ENCODE data around the gene SCUBE1.

The SCUBE1 gene

GRCh38 chr22:43249789-43250471 lies 93.2 kb downstream of the SCUBE1 start:
- H3K27me3 Mint-ChIP-seq (ENCODE audit: low read depth) = no peaks in the 10 kb centered on the region
- no peak overlapping the region for H3K27ac Mint-ChIP-seq
- H3K4me3 Mint-ChIP-seq = no peak overlapping the region
- no peaks in the 10 kb centered on the region for H3K36me3 Mint-ChIP-seq (ENCODE audit: low read depth)
- DNase-seq (ENCODE audit: low spot score) = no peak
- no peaks in the 10 kb centered on the region for H3K9me3 Mint-ChIP-seq
- H3K4me1 Mint-ChIP-seq (ENCODE audit: low read depth) = no peaks in the 10 kb centered on the region

GRCh38 chr22:43247546-43248260 lies 95.5 kb downstream of the SCUBE1 start:
- H3K27ac Mint-ChIP-seq = no peak overlapping the region
- H3K9me3 Mint-ChIP-seq = no peaks in the 10 kb centered on the region
- H3K36me3 Mint-ChIP-seq (ENCODE audit: low read depth) = no peaks in the 10 kb centered on the region
- no peaks in the 10 kb centered on the region for H3K27me3 Mint-ChIP-seq (ENCODE audit: low read depth)
- DNase-seq (ENCODE audit: low spot score) = no peak
- H3K4me1 Mint-ChIP-seq (ENCODE audit: low read depth) = no peaks in the 10 kb centered on the region
- H3K4me3 Mint-ChIP-seq = no peak overlapping the region

GRCh38 chr22:43246188-43246587 lies 97.0 kb downstream of the SCUBE1 start:
- no peak for DNase-seq (ENCODE audit: low spot score)
- H3K36me3 Mint-ChIP-seq (ENCODE audit: low read depth) = no peaks in the 10 kb centered on the region
- no peaks in the 10 kb centered on the region for H3K9me3 Mint-ChIP-seq
- H3K27me3 Mint-ChIP-seq (ENCODE audit: low read depth) = no peaks in the 10 kb centered on the region
- H3K4me3 Mint-ChIP-seq = no peak overlapping the region
- no peak overlapping the region for H3K27ac Mint-ChIP-seq
- no peaks in the 10 kb centered on the region for H3K4me1 Mint-ChIP-seq (ENCODE audit: low read depth)

GRCh38 chr22:43245717-43246116 lies 97.5 kb downstream of the SCUBE1 start:
- no peak for DNase-seq (ENCODE audit: low spot score)
- no peaks in the 10 kb centered on the region for H3K4me1 Mint-ChIP-seq (ENCODE audit: low read depth)
- no peak overlapping the region for H3K4me3 Mint-ChIP-seq
- H3K27me3 Mint-ChIP-seq (ENCODE audit: low read depth) = no peaks in the 10 kb centered on the region
- no peaks in the 10 kb centered on the region for H3K9me3 Mint-ChIP-seq
- H3K27ac Mint-ChIP-seq = no peak overlapping the region
- no peaks in the 10 kb centered on the region for H3K36me3 Mint-ChIP-seq (ENCODE audit: low read depth)

GRCh38 chr22:43244803-43245527 lies 98.2 kb downstream of the SCUBE1 start:
- H3K36me3 Mint-ChIP-seq (ENCODE audit: low read depth) = no peaks in the 10 kb centered on the region
- no peak overlapping the region for H3K27ac Mint-ChIP-seq
- no peaks in the 10 kb centered on the region for H3K4me1 Mint-ChIP-seq (ENCODE audit: low read depth)
- no peaks in the 10 kb centered on the region for H3K27me3 Mint-ChIP-seq (ENCODE audit: low read depth)
- no peak for DNase-seq (ENCODE audit: low spot score)
- no peak overlapping the region for H3K4me3 Mint-ChIP-seq
- no peaks in the 10 kb centered on the region for H3K9me3 Mint-ChIP-seq

GRCh38 chr22:43244402-43244801 lies 98.8 kb downstream of the SCUBE1 start:
- Mint-ChIP-seq H3K27me3 (ENCODE audit: low read depth) (peaks cover 2% of the 10 kb centered on the region), H3K4me3 (no peak overlapping the region), H3K36me3 (ENCODE audit: low read depth) (no peaks in the 10 kb centered on the region), H3K4me1 (ENCODE audit: low read depth) (no peaks in the 10 kb centered on the region), H3K9me3 (no peaks in the 10 kb centered on the region), H3K27ac (no peak overlapping the region)
- DNase-seq (ENCODE audit: low spot score) = no peak

GRCh38 chr22:43243324-43243723 lies 99.8 kb downstream of the SCUBE1 start:
- Mint-ChIP-seq H3K9me3 (no peaks in the 10 kb centered on the region), H3K4me3 (no peak overlapping the region), H3K27ac (no peak overlapping the region), H3K4me1 (ENCODE audit: low read depth) (no peaks in the 10 kb centered on the region), H3K36me3 (ENCODE audit: low read depth) (no peaks in the 10 kb centered on the region), H3K27me3 (ENCODE audit: low read depth) (peaks cover 5% of the 10 kb centered on the region)
- DNase-seq (ENCODE audit: low spot score) = no peak

GRCh38 chr22:43242627-43243026 lies 100.5 kb downstream of the SCUBE1 start:
- H3K27ac Mint-ChIP-seq = no peak overlapping the region
- no peak for DNase-seq (ENCODE audit: low spot score)
- H3K4me1 Mint-ChIP-seq (ENCODE audit: low read depth) = no peaks in the 10 kb centered on the region
- H3K27me3 Mint-ChIP-seq (ENCODE audit: low read depth) = peaks cover 5% of the 10 kb centered on the region
- no peaks in the 10 kb centered on the region for H3K9me3 Mint-ChIP-seq
- H3K4me3 Mint-ChIP-seq = no peak overlapping the region
- H3K36me3 Mint-ChIP-seq (ENCODE audit: low read depth) = no peaks in the 10 kb centered on the region

GRCh38 chr22:43241699-43242386 lies 101.3 kb downstream of the SCUBE1 start:
- Mint-ChIP-seq H3K4me1 (ENCODE audit: low read depth) (no peaks in the 10 kb centered on the region), H3K36me3 (ENCODE audit: low read depth) (no peaks in the 10 kb centered on the region), H3K27me3 (ENCODE audit: low read depth) (peaks cover 5% of the 10 kb centered on the region), H3K27ac (no peak overlapping the region), H3K9me3 (no peaks in the 10 kb centered on the region), H3K4me3 (no peak overlapping the region)
- DNase-seq (ENCODE audit: low spot score) = no peak

- DNase-seq (ENCODE audit: low spot score) = no peak
- no peaks in the 10 kb centered on the region for H3K36me3 Mint-ChIP-seq (ENCODE audit: low read depth)
- H3K27me3 Mint-ChIP-seq (ENCODE audit: low read depth) = peaks cover 5% of the 10 kb centered on the region
- H3K9me3 Mint-ChIP-seq = no peaks in the 10 kb centered on the region
- H3K27ac Mint-ChIP-seq = no peak overlapping the region
- H3K4me3 Mint-ChIP-seq = no peak overlapping the region
- H3K4me1 Mint-ChIP-seq (ENCODE audit: low read depth) = no peaks in the 10 kb centered on the region
Observed at GRCh38 chr22:43241138-43241597, 102.0 kb downstream of the SCUBE1 start.

GRCh38 chr22:43240614-43241013 lies 102.6 kb downstream of the SCUBE1 start:
- Mint-ChIP-seq H3K4me3 (no peak overlapping the region), H3K27me3 (ENCODE audit: low read depth) (peaks cover 5% of the 10 kb centered on the region), H3K27ac (no peak overlapping the region), H3K36me3 (ENCODE audit: low read depth) (no peaks in the 10 kb centered on the region), H3K9me3 (no peaks in the 10 kb centered on the region), H3K4me1 (ENCODE audit: low read depth) (no peaks in the 10 kb centered on the region)
- no peak for DNase-seq (ENCODE audit: low spot score)

GRCh38 chr22:43239956-43240355 lies 103.2 kb downstream of the SCUBE1 start:
- Mint-ChIP-seq H3K27ac (no peak overlapping the region), H3K4me3 (no peak overlapping the region), H3K9me3 (no peaks in the 10 kb centered on the region), H3K27me3 (ENCODE audit: low read depth) (peaks cover 5% of the 10 kb centered on the region), H3K36me3 (ENCODE audit: low read depth) (no peaks in the 10 kb centered on the region), H3K4me1 (ENCODE audit: low read depth) (no peaks in the 10 kb centered on the region)
- DNase-seq (ENCODE audit: low spot score) = no peak

GRCh38 chr22:43239193-43239780 lies 103.9 kb downstream of the SCUBE1 start:
- Mint-ChIP-seq H3K4me3 (no peak overlapping the region), H3K36me3 (ENCODE audit: low read depth) (no peaks in the 10 kb centered on the region), H3K27ac (no peak overlapping the region), H3K4me1 (ENCODE audit: low read depth) (no peaks in the 10 kb centered on the region), H3K27me3 (ENCODE audit: low read depth) (peaks cover 5% of the 10 kb centered on the region), H3K9me3 (no peaks in the 10 kb centered on the region)
- DNase-seq (ENCODE audit: low spot score) = no peak

Measured in T-helper 2 cell treated with Interferon-gamma antibody and Interleukin-4, amounts not matched to agents 5 μg/mL and 100 μg/mL, for 36 hours (primary cell).